Measurements from ENCODE around the gene BNIP5.

Gene BNIP5

GRCh38 chr6:36301085-36301658 is 35.5 kb downstream of the BNIP5 start:
- no peak overlapping the region for H3K27ac ChIP-seq
- TF ChIP-seq CTCF (IDR thresholded peaks at IDR 0.05; ENCODE audit: low read depth, low read length, missing control alignments): no peak
- H3K36me3 ChIP-seq (replicated peaks): no peaks in the 10 kb centered on the region
- in situ Hi-C loops (cut with HindIII; ENCODE audit: low pct_ligation_motif_present, low sequenced_read_pairs): no loop called here
- no peak for DNase-seq
- no peak overlapping the region for H3K4me3 ChIP-seq (ENCODE audit: low read depth, low read length)
- peaks cover 6% of the 10 kb centered on the region for H3K27me3 ChIP-seq (replicated peaks)

GRCh38 chr6:36298027-36298426 is 38.7 kb downstream of the BNIP5 start:
- DNase-seq: no peak
- Histone ChIP-seq H3K4me3 (ENCODE audit: low read depth, low read length) (no peak overlapping the region), H3K27ac (no peak overlapping the region), H3K27me3 (replicated peaks) (peaks cover 16% of the 10 kb centered on the region), H3K36me3 (replicated peaks) (no peaks in the 10 kb centered on the region)
- no peak for TF ChIP-seq CTCF (IDR thresholded peaks at IDR 0.05; ENCODE audit: low read depth, low read length, missing control alignments)
- in situ Hi-C loops (cut with HindIII; ENCODE audit: low pct_ligation_motif_present, low sequenced_read_pairs): no loop called here

GRCh38 chr6:36297511-36297910 is 39.2 kb downstream of the BNIP5 start:
- TF ChIP-seq CTCF (IDR thresholded peaks at IDR 0.05; ENCODE audit: low read depth, low read length, missing control alignments): no peak
- Histone ChIP-seq H3K27me3 (replicated peaks) (peaks cover 16% of the 10 kb centered on the region), H3K36me3 (replicated peaks) (no peaks in the 10 kb centered on the region), H3K27ac (no peak overlapping the region), H3K4me3 (ENCODE audit: low read depth, low read length) (no peak overlapping the region)
- in situ Hi-C loops (cut with HindIII; ENCODE audit: low pct_ligation_motif_present, low sequenced_read_pairs): no loop called here
- no peak for DNase-seq

- H3K27ac ChIP-seq: no peak overlapping the region
- DNase-seq: no peak
- in situ Hi-C loops (cut with HindIII; ENCODE audit: low pct_ligation_motif_present, low sequenced_read_pairs): no loop called here
- H3K27me3 ChIP-seq (replicated peaks): peaks cover 16% of the 10 kb centered on the region
- H3K36me3 ChIP-seq (replicated peaks): no peaks in the 10 kb centered on the region
- no peak for TF ChIP-seq CTCF (IDR thresholded peaks at IDR 0.05; ENCODE audit: low read depth, low read length, missing control alignments)
- no peak overlapping the region for H3K4me3 ChIP-seq (ENCODE audit: low read depth, low read length)
Measured at GRCh38 chr6:36297051-36297450, 39.6 kb downstream of the BNIP5 start.

- Histone ChIP-seq H3K36me3 (replicated peaks) (no peaks in the 10 kb centered on the region), H3K27ac (no peak overlapping the region), H3K27me3 (replicated peaks) (peaks cover 16% of the 10 kb centered on the region), H3K4me3 (ENCODE audit: low read depth, low read length) (no peak overlapping the region)
- TF ChIP-seq CTCF (IDR thresholded peaks at IDR 0.05; ENCODE audit: low read depth, low read length, missing control alignments): no peak
- in situ Hi-C loops (cut with HindIII; ENCODE audit: low pct_ligation_motif_present, low sequenced_read_pairs): no loop called here
- no peak for DNase-seq
Measured at GRCh38 chr6:36296240-36296639, 40.4 kb downstream of the BNIP5 start.

- Histone ChIP-seq H3K27ac (no peak overlapping the region), H3K36me3 (replicated peaks) (no peaks in the 10 kb centered on the region), H3K4me3 (ENCODE audit: low read depth, low read length) (no peak overlapping the region), H3K27me3 (replicated peaks) (peaks cover 13% of the 10 kb centered on the region)
- in situ Hi-C loops (cut with HindIII; ENCODE audit: low pct_ligation_motif_present, low sequenced_read_pairs): no loop called here
- TF ChIP-seq CTCF (IDR thresholded peaks at IDR 0.05; ENCODE audit: low read depth, low read length, missing control alignments): no peak
- no peak for DNase-seq
Measured at GRCh38 chr6:36292170-36292569, 44.5 kb downstream of the BNIP5 start.

Data from brain microvascular endothelial cell (primary cell).